Mammary epithelial cell (primary cell): ENCODE data around the gene ICAM4.

Source experiments
- EZH2 ChIP-seq: IDR thresholded peaks from 2 replicates; pipeline ENCODE4 v1.6.1; 2012; ENCODE audit warnings: low read length, inconsistent platforms, borderline replicate concordance
- TF ChIP-seq, protein P1 (sequence below), 2 donors: IDR thresholded peaks in 1 of 2; conservative IDR thresholded peaks in 1 of 2; 2 replicates each; pipeline ENCODE4 v1.5.1; 2011 to 2012; ENCODE audit warnings: inconsistent platforms in 2 of 2, low read length in 2 of 2, mild to moderate bottlenecking in 2 of 2, control low read depth in 1 of 2, low read depth in 1 of 2; ENCODE audit not compliant: insufficient read depth in 1 of 2; ENCODE audit errors: extremely low read depth in 1 of 2

GRCh38 chr19:10335352-10335985, 48.7 kb downstream of the ICAM4 start:
- TF ChIP-seq, protein P1, sequence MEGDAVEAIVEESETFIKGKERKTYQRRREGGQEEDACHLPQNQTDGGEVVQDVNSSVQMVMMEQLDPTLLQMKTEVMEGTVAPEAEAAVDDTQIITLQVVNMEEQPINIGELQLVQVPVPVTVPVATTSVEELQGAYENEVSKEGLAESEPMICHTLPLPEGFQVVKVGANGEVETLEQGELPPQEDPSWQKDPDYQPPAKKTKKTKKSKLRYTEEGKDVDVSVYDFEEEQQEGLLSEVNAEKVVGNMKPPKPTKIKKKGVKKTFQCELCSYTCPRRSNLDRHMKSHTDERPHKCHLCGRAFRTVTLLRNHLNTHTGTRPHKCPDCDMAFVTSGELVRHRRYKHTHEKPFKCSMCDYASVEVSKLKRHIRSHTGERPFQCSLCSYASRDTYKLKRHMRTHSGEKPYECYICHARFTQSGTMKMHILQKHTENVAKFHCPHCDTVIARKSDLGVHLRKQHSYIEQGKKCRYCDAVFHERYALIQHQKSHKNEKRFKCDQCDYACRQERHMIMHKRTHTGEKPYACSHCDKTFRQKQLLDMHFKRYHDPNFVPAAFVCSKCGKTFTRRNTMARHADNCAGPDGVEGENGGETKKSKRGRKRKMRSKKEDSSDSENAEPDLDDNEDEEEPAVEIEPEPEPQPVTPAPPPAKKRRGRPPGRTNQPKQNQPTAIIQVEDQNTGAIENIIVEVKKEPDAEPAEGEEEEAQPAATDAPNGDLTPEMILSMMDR (conservative IDR thresholded peaks at IDR 0.05 in 1 of 2, IDR thresholded peaks at IDR 0.05 in 1 of 2; ENCODE audit: extremely low read depth in 1 of 2, insufficient read depth in 1 of 2, low read depth in 1 of 2, low read length in 2 of 2) = no peak
- no peak for TF ChIP-seq EZH2
